GM23248 (cell line): Measurements from ENCODE around the gene TNNC1. TPM values are rescaled to one million over a fixed set of nuclear protein-coding genes. Genes with fewer than 3 reads are reported as not detected.

Source experiments
- DNase-seq: peaks from one replicate; pipeline ENCODE4 v3.0.0-alpha.2; 2015
- H2AFZ ChIP-seq: fragments of 200-600 bp; sonication (generic); 2 replicates; pipeline ENCODE4 v1.6.1; 2016; ENCODE audit warnings: antibody characterized with exemption
- H3F3A ChIP-seq: fragments of 200-600 bp; sonication (generic); 2 replicates; pipeline ENCODE4 v1.6.1; 2016; ENCODE audit warnings: mild to moderate bottlenecking, antibody characterized with exemption, mixed run types; ENCODE audit not compliant: insufficient read depth
- H3K27ac ChIP-seq: fragments of 200-600 bp; sonication (generic); 2 replicates; pipeline ENCODE4 v1.5.1; 2016; ENCODE audit warnings: mild to moderate bottlenecking
- H3K27me3 ChIP-seq: fragments of 200-600 bp; sonication (generic); replicated peaks from 2 replicates; pipeline ENCODE4 v1.6.1; 2016; ENCODE audit warnings: mild to moderate bottlenecking; ENCODE audit not compliant: insufficient read depth
- H3K36me3 ChIP-seq: fragments of 200-600 bp; sonication (generic); 2 replicates; pipeline ENCODE4 v1.6.1; 2016; ENCODE audit warnings: low read depth, mild to moderate bottlenecking
- H3K4me1 ChIP-seq: fragments of 200-600 bp; sonication (generic); 2 replicates; pipeline ENCODE4 v1.6.1; 2016; ENCODE audit warnings: mild to moderate bottlenecking; ENCODE audit not compliant: insufficient read depth
- H3K4me2 ChIP-seq: fragments of 200-600 bp; sonication (generic); one replicate; pipeline ENCODE4 v1.6.1; 2016; ENCODE audit warnings: mild to moderate bottlenecking; ENCODE audit not compliant: unreplicated experiment
- H3K4me3 ChIP-seq: fragments of 200-600 bp; sonication (generic); 2 replicates; pipeline ENCODE4 v1.5.1; 2016; ENCODE audit warnings: mild to moderate bottlenecking
- H3K79me2 ChIP-seq: fragments of 200-600 bp; sonication (generic); 2 replicates; pipeline ENCODE4 v1.6.1; 2016; ENCODE audit warnings: mild to moderate bottlenecking; ENCODE audit not compliant: insufficient read depth
- H3K9ac ChIP-seq: fragments of 200-600 bp; sonication (generic); 2 replicates; pipeline ENCODE4 v1.6.1; 2016; ENCODE audit warnings: mild to moderate bottlenecking
- H3K9me2 ChIP-seq: fragments of 200-600 bp; sonication (generic); 2 replicates; pipeline ENCODE4 v1.6.1; 2016; ENCODE audit warnings: mixed run types, mild to moderate bottlenecking, moderate library complexity; ENCODE audit not compliant: insufficient read depth
- H3K9me3 ChIP-seq: fragments of 200-600 bp; sonication (generic); one replicate; pipeline ENCODE4 v1.6.1; 2017; ENCODE audit warnings: low read depth
- H4K20me1 ChIP-seq: fragments of 200-600 bp; sonication (generic); 2 replicates; pipeline ENCODE4 v1.6.0; 2016; ENCODE audit not compliant: insufficient read depth
- EZH2 ChIP-seq: fragments of 200-600 bp; sonication (generic); IDR thresholded peaks from 2 replicates; pipeline ENCODE4 v1.6.1; 2018; ENCODE audit warnings: antibody characterized with exemption, mild to moderate bottlenecking; ENCODE audit not compliant: insufficient read depth, poor library complexity, severe bottlenecking
- EZH2phosphoT487 ChIP-seq: fragments of 200-600 bp; sonication (generic); IDR thresholded peaks from 2 replicates; pipeline ENCODE4 v1.6.1; 2018; ENCODE audit warnings: antibody characterized with exemption, moderate library complexity, mild to moderate bottlenecking, low read depth; ENCODE audit not compliant: insufficient read depth
- WGBS, 2 experiments: methylation state at CpG; one replicate each; pipeline ENCODE4 v1.1.6; 2015 to 2017; ENCODE audit warnings: low lambda C conversion rate in 2 of 2, low coverage in 1 of 2; ENCODE audit errors: missing lambda C conversion rate in 2 of 2; 5-methylcytosine and 5-hydroxymethylcytosine counted together
- in situ Hi-C: fragments of 300-500 bp; cut with MboI; formaldehyde crosslinking; loops from 2 replicates; pipeline ENCODE4 v1.15.0; 2020
- polyA plus RNA-seq: library from polyadenylated mRNA; unstranded; fragments of >200 nt; fragmentation: Nextera tagmentation; extraction: Ambion mirVana; gene quantifications from 2 replicates; pipeline ENCODE4 v1.2.1, GENCODE V29; 2016
- total RNA-seq: library from RNA; depleted of rRNA; stranded (reverse); fragments of >200 nt; shearing (Covaris generic); gene quantifications from 2 replicates; pipeline ENCODE4 v1.2.3, GENCODE V29; 2014

TNNC1 gene
- total and polyA plus RNA-seq, 2 experiments from 2014 or later, result not detected

DNA sequence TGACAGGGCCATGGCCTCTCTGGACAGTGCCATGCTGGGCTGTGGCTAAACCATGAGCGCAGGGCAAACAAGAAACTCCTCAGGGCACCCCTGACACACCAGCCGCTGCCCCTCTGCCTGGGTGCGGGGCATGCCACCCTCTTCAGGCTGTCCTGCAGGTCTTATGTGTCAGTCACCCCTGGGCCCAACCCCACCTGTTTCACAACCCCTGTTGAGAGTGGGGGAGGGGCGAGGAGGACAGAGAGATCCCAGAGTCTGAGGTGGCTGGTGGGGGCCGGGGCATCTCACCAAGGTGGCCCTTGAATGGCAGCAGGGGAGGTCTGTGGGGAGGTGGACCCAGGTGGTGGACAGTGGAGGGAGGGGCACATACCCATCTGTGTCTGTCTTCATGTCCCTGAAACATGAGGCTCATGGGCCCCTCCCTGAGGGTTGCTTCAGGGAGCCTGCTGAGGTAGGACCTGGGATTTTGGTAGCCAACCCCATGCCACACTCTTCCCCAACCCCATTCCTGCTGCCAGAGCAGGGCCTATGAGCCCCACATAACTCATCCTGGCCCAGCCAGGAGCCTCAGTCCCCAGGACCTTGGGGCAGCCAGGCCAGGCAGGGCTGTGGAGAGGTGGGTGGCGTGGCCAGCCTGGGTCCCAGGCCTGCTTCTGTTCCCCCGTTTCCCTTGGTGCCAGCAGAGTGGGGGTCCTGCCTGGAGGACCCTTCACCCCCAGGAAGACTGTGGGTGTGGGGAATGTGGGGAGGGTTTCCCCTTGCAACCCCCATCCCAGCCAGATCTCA lies 39.6 kb upstream of the TNNC1 start:
- H3F3A ChIP-seq, result 0 out of 2 replicates have a peak, but pooled peaks cover 7% of the 10 kb centered on the region
- H3K36me3 ChIP-seq, result peaks cover 7% of the 10 kb centered on the region; the same call in 1 of the 2 replicates
- no peak overlapping the region for H3K9ac ChIP-seq
- no peaks in the 10 kb centered on the region for H3K27me3 ChIP-seq
- no peaks in the 10 kb centered on the region for H3K9me3 ChIP-seq
- H3K9me2 ChIP-seq, result no peaks in the 10 kb centered on the region
- DNase-seq, result no peak
- no peaks in the 10 kb centered on the region for H3K79me2 ChIP-seq
- H3K4me2 ChIP-seq, result no peak overlapping the region
- WGBS, 2 experiments, result 97 to 99% methylated on average over 7 of the region's 7 CpGs
- no peak overlapping the region for H2AFZ ChIP-seq
- H4K20me1 ChIP-seq, result no peaks in the 10 kb centered on the region
- H3K4me3 ChIP-seq, result no peak overlapping the region
- peaks cover 18% of the 10 kb centered on the region for H3K4me1 ChIP-seq
- TF ChIP-seq EZH2, result no peak
- TF ChIP-seq EZH2phosphoT487, result no peak
- in situ Hi-C loops, result no loop called here
- H3K27ac ChIP-seq, result no peak overlapping the region

DNA sequence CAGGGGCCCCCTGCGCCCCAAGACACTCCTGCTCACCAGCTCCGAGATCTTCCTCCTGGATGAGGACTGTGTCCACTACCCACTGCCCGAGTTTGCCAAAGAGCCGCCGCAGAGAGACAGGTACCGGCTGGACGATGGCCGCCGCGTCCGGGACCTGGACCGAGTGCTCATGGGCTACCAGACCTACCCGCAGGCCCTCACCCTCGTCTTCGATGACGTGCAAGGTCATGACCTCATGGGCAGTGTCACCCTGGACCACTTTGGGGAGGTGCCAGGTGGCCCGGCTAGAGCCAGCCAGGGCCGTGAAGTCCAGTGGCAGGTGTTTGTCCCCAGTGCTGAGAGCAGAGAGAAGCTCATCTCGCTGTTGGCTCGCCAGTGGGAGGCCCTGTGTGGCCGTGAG lies 38.2 kb upstream of the TNNC1 start:
- Histone ChIP-seq H3K4me1 (peaks cover 8% of the 10 kb centered on the region), H3K36me3 (peaks cover 7% of the 10 kb centered on the region; the same call in 1 of the 2 replicates), H2AFZ (no peak overlapping the region), H3K4me3 (no peak overlapping the region), H3K27me3 (no peaks in the 10 kb centered on the region), H3K79me2 (no peaks in the 10 kb centered on the region), H3K4me2 (no peak overlapping the region), H3F3A (no peaks in the 10 kb centered on the region), H3K9me3 (no peaks in the 10 kb centered on the region), H3K9ac (no peak overlapping the region), H4K20me1 (no peaks in the 10 kb centered on the region), H3K27ac (no peak overlapping the region), H3K9me2 (no peaks in the 10 kb centered on the region)
- TF ChIP-seq EZH2 (no peak), EZH2phosphoT487 (no peak)
- in situ Hi-C loops, result no loop called here
- DNase-seq, result no peak
- 95 to 97% methylated on average over 21 of the region's 21 CpGs for WGBS, 2 experiments

DNA sequence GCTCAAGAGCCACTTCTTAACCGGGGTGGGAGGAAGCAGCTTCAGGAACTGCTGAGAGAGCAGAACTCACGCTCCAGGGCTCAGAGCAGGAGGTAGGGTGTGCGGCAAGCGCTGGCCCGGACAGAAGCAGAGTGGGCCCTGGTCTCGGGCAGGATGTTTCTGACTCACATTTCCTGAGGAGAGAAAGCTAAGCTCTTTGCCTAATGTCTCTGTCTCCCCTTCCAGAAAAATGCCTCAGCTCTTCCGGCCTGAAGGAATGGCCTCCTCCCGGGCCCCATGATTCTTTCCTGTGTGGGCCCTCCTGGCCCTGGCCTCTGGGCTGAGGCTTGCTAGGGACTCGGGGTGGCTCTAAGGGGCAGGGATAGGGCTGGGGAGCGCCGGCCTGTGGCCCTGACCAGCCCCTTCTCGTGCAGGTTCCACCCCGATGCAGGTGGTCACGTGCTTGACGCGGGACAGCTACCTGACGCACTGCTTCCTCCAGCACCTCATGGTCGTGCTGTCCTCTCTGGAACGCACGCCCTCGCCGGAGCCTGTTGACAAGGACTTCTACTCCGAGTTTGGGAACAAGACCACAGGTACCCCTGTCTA lies 37.2 kb upstream of the TNNC1 start:
- Histone ChIP-seq H2AFZ (no peak overlapping the region), H4K20me1 (no peaks in the 10 kb centered on the region), H3K9ac (no peak overlapping the region), H3F3A (no peaks in the 10 kb centered on the region), H3K27me3 (no peaks in the 10 kb centered on the region), H3K9me2 (no peaks in the 10 kb centered on the region), H3K36me3 (peaks cover 7% of the 10 kb centered on the region; the same call in 1 of the 2 replicates), H3K4me1 (peaks cover 7% of the 10 kb centered on the region), H3K79me2 (no peaks in the 10 kb centered on the region), H3K9me3 (no peaks in the 10 kb centered on the region), H3K4me2 (no peak overlapping the region), H3K27ac (no peak overlapping the region), H3K4me3 (no peak overlapping the region)
- 90 to 93% methylated on average over 10 to 23 of the region's 23 CpGs for WGBS, 2 experiments
- no peak for DNase-seq
- in situ Hi-C loops, result no loop called here
- TF ChIP-seq EZH2phosphoT487 (no peak), EZH2 (no peak)

DNA sequence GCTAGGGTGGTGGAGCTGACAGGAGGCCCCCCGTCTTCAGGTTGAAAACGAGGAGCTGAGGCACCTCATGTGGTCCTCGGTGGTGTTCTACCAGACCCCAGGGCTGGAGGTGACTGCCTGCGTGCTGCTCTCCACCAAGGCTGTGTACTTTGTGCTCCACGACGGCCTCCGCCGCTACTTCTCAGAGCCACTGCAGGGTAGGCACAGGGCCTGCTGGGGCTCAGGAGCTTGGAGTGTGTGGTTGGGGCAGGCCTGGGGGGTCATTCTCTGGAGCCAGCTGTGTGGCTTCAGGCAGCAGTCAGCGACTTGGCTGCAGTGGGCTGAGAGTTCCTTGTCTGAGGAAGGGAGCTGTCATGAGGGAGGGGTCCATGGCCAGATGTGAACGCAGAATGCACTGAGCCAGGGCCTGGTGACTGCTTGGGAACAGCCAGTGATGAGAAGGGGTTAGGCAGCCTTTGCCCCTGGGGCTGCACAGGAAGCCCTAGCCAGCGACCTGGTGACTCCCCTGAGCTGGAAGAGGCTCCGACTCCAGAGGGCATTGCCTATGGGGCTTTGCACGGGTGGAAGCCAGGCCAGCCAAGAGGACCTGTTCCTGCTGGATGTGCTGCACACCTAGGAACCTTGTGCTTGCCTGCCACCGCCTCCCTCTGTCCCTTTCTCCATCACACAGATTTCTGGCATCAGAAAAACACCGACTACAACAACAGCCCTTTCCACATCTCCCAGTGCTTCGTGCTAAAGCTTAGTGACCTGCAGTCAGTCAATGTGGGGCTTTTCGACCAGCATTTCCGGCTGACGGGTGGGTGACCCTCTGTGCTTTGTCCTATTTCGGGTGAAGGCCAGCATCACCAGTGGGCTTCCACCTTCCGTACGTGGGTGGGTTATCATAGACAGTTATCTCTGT lies 36.4 kb upstream of the TNNC1 start:
- Histone ChIP-seq H3K79me2 (no peaks in the 10 kb centered on the region), H3K4me1 (no peaks in the 10 kb centered on the region; the same call in 1 of the 2 replicates), H3K36me3 (peaks cover 8% of the 10 kb centered on the region; the same call in 1 of the 2 replicates), H3K27ac (no peak overlapping the region), H3K4me2 (no peak overlapping the region), H3K27me3 (no peaks in the 10 kb centered on the region), H2AFZ (no peak overlapping the region), H4K20me1 (no peaks in the 10 kb centered on the region), H3K9me3 (no peaks in the 10 kb centered on the region), H3K4me3 (no peak overlapping the region), H3K9ac (no peak overlapping the region), H3K9me2 (no peaks in the 10 kb centered on the region), H3F3A (no peaks in the 10 kb centered on the region)
- in situ Hi-C loops, result no loop called here
- no peak for TF ChIP-seq EZH2
- TF ChIP-seq EZH2phosphoT487, result no peak
- whole genome bisulfite sequencing, 2 experiments, result 90 to 92% methylated on average over 21 of the region's 22 CpGs
- no peak for DNase-seq
